Measurements from ENCODE around the gene AUTS2. TPM values are rescaled to one million over a fixed set of nuclear protein-coding genes. Genes with fewer than 3 reads are reported as not detected.

The AUTS2 gene
- total RNA-seq, 4 donors from 2014 or later, result 29.8 to 114 (median 59.4) TPM

DNA sequence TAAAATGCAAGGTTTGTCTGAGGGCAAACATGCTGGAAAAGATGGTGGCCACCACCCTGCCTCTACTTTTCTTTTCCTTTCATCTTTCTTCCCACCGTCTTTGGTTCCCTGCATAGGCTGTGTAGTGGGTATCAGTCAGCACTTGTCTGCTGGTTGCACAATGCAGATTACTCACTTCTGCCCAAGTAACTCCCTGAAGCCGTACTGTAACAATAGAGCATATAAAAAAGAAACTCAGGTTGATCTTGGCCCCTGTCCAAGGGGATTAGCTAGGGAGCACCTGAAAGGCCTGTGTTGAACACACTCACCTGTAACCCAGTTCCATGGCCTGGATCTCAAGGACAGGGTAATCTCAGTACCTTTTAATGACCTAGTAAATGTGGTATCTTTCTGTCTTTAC, 1000.7 kb downstream of the AUTS2 start:
- no peaks in the 10 kb centered on the region for H3K27me3 ChIP-seq
- 44 to 49% methylated on average over 1 to 2 of the region's 2 CpGs for WGBS, 2 donors (ENCODE audit: low coverage in 1 of 2)
- in situ Hi-C loops (cut with MboI; ENCODE audit: low pct_ligation_motif_present in 1 of 4, low pct_unique_long_range_greater_than_20kb in 1 of 4, low sequenced_read_pairs in 3 of 4) (no loop called here), intact Hi-C loops (cut with DNase I; ENCODE audit: low total_unique reads) (no loop called here)
- no peaks in the 10 kb centered on the region for H3K36me3 ChIP-seq
- peak overlapping the region; percentile 65 to 71 (median 70) for H3K27ac ChIP-seq
- H3K4me1 ChIP-seq, result peaks cover 4 to 33% (median 13%) of the 10 kb centered on the region in 4 donors
- H3K9me3 ChIP-seq, result no peaks in the 10 kb centered on the region
- H3K4me3 ChIP-seq, result no peak overlapping the region
- peak in 2 of 3 donors; percentile 53 to 81 for TF ChIP-seq POLR2AphosphoS5 (IDR thresholded peaks at IDR 0.05)
- TF ChIP-seq, protein P1, sequence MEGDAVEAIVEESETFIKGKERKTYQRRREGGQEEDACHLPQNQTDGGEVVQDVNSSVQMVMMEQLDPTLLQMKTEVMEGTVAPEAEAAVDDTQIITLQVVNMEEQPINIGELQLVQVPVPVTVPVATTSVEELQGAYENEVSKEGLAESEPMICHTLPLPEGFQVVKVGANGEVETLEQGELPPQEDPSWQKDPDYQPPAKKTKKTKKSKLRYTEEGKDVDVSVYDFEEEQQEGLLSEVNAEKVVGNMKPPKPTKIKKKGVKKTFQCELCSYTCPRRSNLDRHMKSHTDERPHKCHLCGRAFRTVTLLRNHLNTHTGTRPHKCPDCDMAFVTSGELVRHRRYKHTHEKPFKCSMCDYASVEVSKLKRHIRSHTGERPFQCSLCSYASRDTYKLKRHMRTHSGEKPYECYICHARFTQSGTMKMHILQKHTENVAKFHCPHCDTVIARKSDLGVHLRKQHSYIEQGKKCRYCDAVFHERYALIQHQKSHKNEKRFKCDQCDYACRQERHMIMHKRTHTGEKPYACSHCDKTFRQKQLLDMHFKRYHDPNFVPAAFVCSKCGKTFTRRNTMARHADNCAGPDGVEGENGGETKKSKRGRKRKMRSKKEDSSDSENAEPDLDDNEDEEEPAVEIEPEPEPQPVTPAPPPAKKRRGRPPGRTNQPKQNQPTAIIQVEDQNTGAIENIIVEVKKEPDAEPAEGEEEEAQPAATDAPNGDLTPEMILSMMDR (IDR thresholded peaks at IDR 0.05), result no peak
- peak; percentile 12 for TF ChIP-seq EP300 (IDR thresholded peaks at IDR 0.05; ENCODE audit: low read depth)
- TF ChIP-seq POLR2A (IDR thresholded peaks at IDR 0.05), result peak; percentile 40
- peak; percentile 83 for DNase-seq

DNA sequence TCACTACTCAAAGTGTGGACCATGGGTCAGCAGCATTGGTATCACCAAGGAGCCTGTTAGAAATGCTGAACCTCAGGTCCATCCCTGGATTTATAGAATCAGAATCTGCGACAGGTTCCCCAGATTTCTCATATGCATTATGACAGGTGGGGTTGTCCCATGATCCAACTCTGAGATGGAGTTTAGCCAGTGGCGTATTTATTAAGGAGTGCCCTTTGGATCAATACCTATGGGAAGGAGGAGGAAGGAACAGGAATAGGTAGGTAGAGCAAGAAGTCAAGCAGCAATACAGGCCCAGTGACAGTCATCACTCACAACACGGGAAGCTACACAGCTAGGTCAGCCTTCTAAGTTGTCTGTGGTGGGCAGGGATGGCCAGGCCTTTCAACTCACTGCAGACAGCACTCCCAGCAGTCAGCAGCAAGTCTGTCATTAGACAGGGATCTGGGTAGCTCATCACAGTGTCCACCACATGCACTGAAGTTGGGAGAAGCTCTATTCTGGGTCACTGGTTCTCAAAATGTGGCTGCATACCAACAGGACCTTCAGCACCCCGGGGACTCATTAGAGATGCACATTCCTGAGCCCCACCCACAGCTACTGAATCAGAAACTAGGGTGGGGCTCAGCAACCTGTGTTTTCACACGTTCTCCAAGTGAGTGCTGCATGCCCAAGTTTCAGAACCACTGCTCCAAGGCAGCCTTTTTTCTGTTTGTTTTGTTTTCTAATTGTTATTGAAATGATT, 1001.3 kb downstream of the AUTS2 start:
- intact Hi-C loops (cut with DNase I; ENCODE audit: low total_unique reads), result no loop called here
- peaks cover 0 to 4% of the 10 kb centered on the region in 2 donors for H3K9me3 ChIP-seq
- peaks cover 0 to 3% (median 0%) of the 10 kb centered on the region in 4 donors for H3K36me3 ChIP-seq
- DNase-seq, result peak; percentile 58
- H3K4me3 ChIP-seq, result no peak overlapping the region
- TF ChIP-seq POLR2AphosphoS5 (IDR thresholded peaks at IDR 0.05), result peak in 1 of 3 donors; percentile 9
- TF ChIP-seq, protein P1 (IDR thresholded peaks at IDR 0.05), result no peak
- H3K27me3 ChIP-seq, result no peaks in the 10 kb centered on the region
- H3K27ac ChIP-seq, result peak overlapping the region; percentile 65 to 71 (median 70)
- in situ Hi-C loops (cut with MboI; ENCODE audit: low pct_ligation_motif_present in 1 of 4, low pct_unique_long_range_greater_than_20kb in 1 of 4, low sequenced_read_pairs in 3 of 4), result no loop called here
- H3K4me1 ChIP-seq, result peaks cover 4 to 33% (median 13%) of the 10 kb centered on the region in 4 donors
- WGBS, 2 donors (ENCODE audit: low coverage in 1 of 2), result 40 to 48% methylated on average over 2 to 5 of the region's 5 CpGs

DNA sequence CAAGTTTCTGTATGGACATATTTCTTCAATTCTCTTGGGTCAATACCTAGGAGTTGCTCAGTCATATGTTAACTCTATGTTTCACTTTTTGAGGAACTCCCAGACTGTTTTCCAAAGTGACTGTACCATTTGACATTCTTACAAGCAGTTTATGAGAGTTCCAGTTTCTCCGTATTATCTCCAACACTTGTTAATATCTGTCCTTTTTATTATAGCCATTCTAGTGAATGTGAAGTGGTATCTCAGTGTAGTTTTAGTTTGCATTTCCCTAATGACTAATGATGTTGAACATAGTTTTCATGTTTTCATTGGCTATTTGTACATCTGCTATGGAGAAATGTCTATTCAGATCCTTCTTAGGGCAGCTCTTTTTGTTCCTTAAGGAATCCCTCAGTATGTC, 1002.7 kb downstream of the AUTS2 start:
- DNase-seq, result no peak
- no peak overlapping the region for H3K27ac ChIP-seq
- TF ChIP-seq POLR2A (IDR thresholded peaks at IDR 0.05) (no peak), EP300 (IDR thresholded peaks at IDR 0.05; ENCODE audit: low read depth) (no peak), POLR2AphosphoS5 (IDR thresholded peaks at IDR 0.05) (no peak)
- TF ChIP-seq, protein P1 (IDR thresholded peaks at IDR 0.05), result no peak
- peaks cover 4 to 27% (median 11%) of the 10 kb centered on the region in 4 donors for H3K4me1 ChIP-seq
- peaks cover 0 to 5% (median 0%) of the 10 kb centered on the region in 4 donors for H3K36me3 ChIP-seq
- H3K9me3 ChIP-seq, result peaks cover 0 to 7% of the 10 kb centered on the region in 2 donors
- in situ Hi-C loops (cut with MboI; ENCODE audit: low pct_ligation_motif_present in 1 of 4, low pct_unique_long_range_greater_than_20kb in 1 of 4, low sequenced_read_pairs in 3 of 4) (no loop called here), intact Hi-C loops (cut with DNase I; ENCODE audit: low total_unique reads) (no loop called here)
- H3K4me3 ChIP-seq, result no peak overlapping the region
- 92% methylated on average over 1 of the region's 1 CpG; no CpG with 5 or more reads in 1 of the 2 donors for WGBS, 2 donors (ENCODE audit: low coverage in 1 of 2)
- H3K27me3 ChIP-seq, result no peaks in the 10 kb centered on the region

DNA sequence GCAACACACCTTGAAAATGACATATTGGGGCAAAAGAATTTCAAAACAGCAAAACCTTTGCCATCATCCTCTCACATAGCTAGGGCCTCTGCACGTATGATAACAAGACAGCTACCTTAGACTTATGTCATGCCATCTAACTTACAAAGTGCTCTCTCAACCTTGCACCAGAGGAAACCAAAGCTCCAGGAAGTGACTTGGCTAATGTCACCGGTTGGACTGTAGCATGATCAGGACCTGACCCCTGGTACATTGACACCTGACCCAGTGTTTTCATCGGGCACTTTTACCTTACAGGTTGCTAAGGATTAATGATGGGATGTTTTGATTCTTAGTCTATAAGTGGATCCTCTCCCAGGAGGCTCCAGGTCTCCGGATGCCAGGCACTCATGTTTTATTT, 1003.8 kb downstream of the AUTS2 start:
- H3K4me1 ChIP-seq, result peaks cover 4 to 27% (median 11%) of the 10 kb centered on the region in 4 donors
- peaks cover 0 to 7% of the 10 kb centered on the region in 2 donors for H3K9me3 ChIP-seq
- intact Hi-C loops (cut with DNase I; ENCODE audit: low total_unique reads), result no loop called here
- no peak for DNase-seq
- 56 to 57% methylated on average over 3 to 4 of the region's 4 CpGs for WGBS, 2 donors (ENCODE audit: low coverage in 1 of 2)
- H3K36me3 ChIP-seq, result peaks cover 0 to 5% (median 0%) of the 10 kb centered on the region in 4 donors
- peak in 1 of 3 donors; percentile 7 for TF ChIP-seq POLR2AphosphoS5 (IDR thresholded peaks at IDR 0.05)
- TF ChIP-seq EP300 (IDR thresholded peaks at IDR 0.05; ENCODE audit: low read depth), result no peak
- H3K27me3 ChIP-seq, result no peaks in the 10 kb centered on the region
- in situ Hi-C loops (cut with MboI; ENCODE audit: low pct_ligation_motif_present in 1 of 4, low pct_unique_long_range_greater_than_20kb in 1 of 4, low sequenced_read_pairs in 3 of 4), result no loop called here
- no peak overlapping the region for H3K27ac ChIP-seq
- no peak overlapping the region for H3K4me3 ChIP-seq
